Peyer's patch (tissue), 4 donors: ENCODE measurements around the gene JAK1. TPM values are rescaled to one million over a fixed set of nuclear protein-coding genes. Genes with fewer than 3 reads are reported as not detected.
"Not testable (repeated sequence)": the region's sequence is repeated elsewhere in the genome, so short reads cannot be mapped to it uniquely, and the experiment has no call there.

Experiments
- DNase-seq, 3 donors: peaks; one replicate each; pipeline ENCODE4 v3.0.0-alpha.2; 2017 to 2019
- H3K27ac ChIP-seq, 4 donors: fragments of 200-600 bp; sonication (generic); one replicate each; pipeline ENCODE4 v1.5.1; 2016 to 2019
- H3K27me3 ChIP-seq, 2 donors: fragments of 200-600 bp; sonication (generic); one replicate each; pipeline ENCODE4 v1.5.1; 2019
- H3K36me3 ChIP-seq, 3 donors: fragments of 200-600 bp; sonication (generic); one replicate each; pipeline ENCODE4 v1.5.1; 2016 to 2019
- H3K4me1 ChIP-seq, 4 donors: fragments of 200-600 bp; sonication (generic); one replicate each; pipeline ENCODE4 v1.5.1; 2016 to 2019
- H3K4me3 ChIP-seq, 4 donors: fragments of 200-600 bp; sonication (generic); 1 replicate in 3 of 4; 2 replicates in 1 of 4; pipeline ENCODE4 v1.5.1; 2016 to 2019; ENCODE audit warnings: mild to moderate bottlenecking in 1 of 4
- H3K9me3 ChIP-seq, 4 donors: fragments of 200-600 bp; sonication (generic); one replicate each; pipeline ENCODE4 v1.5.1; 2016 to 2019; ENCODE audit warnings: mild to moderate bottlenecking in 1 of 4
- CTCF ChIP-seq, 6 experiments: fragments of 450-650 bp in 4 of 6; fragments of 200-600 bp in 2 of 6; sonication (generic) in 1 of 6; IDR thresholded peaks; one replicate each; pipeline ENCODE4 v1.5.1; 2017 to 2019; ENCODE audit warnings: antibody characterized with exemption in 6 of 6, mild to moderate bottlenecking in 3 of 6, moderate library complexity in 1 of 6
- POLR2A ChIP-seq, 2 donors: fragments of 450-650 bp; IDR thresholded peaks; one replicate each; pipeline ENCODE4 v1.5.1; 2017; ENCODE audit warnings: antibody characterized with exemption in 2 of 2, mild to moderate bottlenecking in 2 of 2, moderate library complexity in 2 of 2
- total RNA-seq, 4 donors: library from RNA; depleted of rRNA; stranded (reverse); fragments of >200 nt; gene quantifications; one replicate each; pipeline ENCODE4 v1.1.0, GENCODE V29; 2016

Gene JAK1
- total RNA-seq, 4 donors from 2014 or later: 116 to 251 (median 126) TPM

- Histone ChIP-seq H3K4me1 (peaks cover 0 to 7% (median 4%) of the 10 kb centered on the region in 4 donors), H3K27me3 (no peaks in the 10 kb centered on the region), H3K27ac (no peak overlapping the region), H3K36me3 (no peaks in the 10 kb centered on the region), H3K9me3 (no peaks in the 10 kb centered on the region), H3K4me3 (no peak overlapping the region)
- DNase-seq: no peak
- TF ChIP-seq CTCF (IDR thresholded peaks at IDR 0.05) (no peak), POLR2A (IDR thresholded peaks at IDR 0.05) (no peak)
These were observed 40.5 kb upstream of the JAK1 start for GRCh38 chr1:65006806-65007205.

GRCh38 chr1:65003316-65003664, 36.9 kb upstream of the JAK1 start:
- TF ChIP-seq CTCF (IDR thresholded peaks at IDR 0.05) (no peak), POLR2A (IDR thresholded peaks at IDR 0.05) (no peak)
- DNase-seq: no peak
- H3K4me3 ChIP-seq: peak overlapping the region; percentile 50 to 65 (median 58)

GRCh38 chr1:65002508-65003315, 36.4 kb upstream of the JAK1 start:
- Histone ChIP-seq H3K27me3 (no peaks in the 10 kb centered on the region), H3K4me3 (peak overlapping the region; percentile 50 to 65 (median 58)), H3K27ac (peak overlapping the region; percentile 64 to 88 (median 80)), H3K9me3 (no peaks in the 10 kb centered on the region), H3K36me3 (no peaks in the 10 kb centered on the region), H3K4me1 (peaks cover 0 to 8% (median 7%) of the 10 kb centered on the region in 4 donors)
- TF ChIP-seq POLR2A (IDR thresholded peaks at IDR 0.05): no peak
- TF ChIP-seq CTCF (IDR thresholded peaks at IDR 0.05): no peak
- DNase-seq: peak; percentile 56 to 84 (median 77)

More at GRCh38 chr1:65003316-65003664, 36.9 kb upstream of the JAK1 start:
- H3K36me3 ChIP-seq: no peaks in the 10 kb centered on the region
- peak overlapping the region; percentile 61 to 88 (median 70) for H3K27ac ChIP-seq
- H3K27me3 ChIP-seq: no peaks in the 10 kb centered on the region
- peaks cover 0 to 8% (median 7%) of the 10 kb centered on the region in 4 donors for H3K4me1 ChIP-seq
- no peaks in the 10 kb centered on the region for H3K9me3 ChIP-seq

- H3K4me3 ChIP-seq: peak overlapping the region; percentile 50 to 65 (median 58)
- H3K27ac ChIP-seq: peak overlapping the region; percentile 64 to 88 (median 80)
- H3K27me3 ChIP-seq: no peaks in the 10 kb centered on the region
- H3K4me1 ChIP-seq: peaks cover 0 to 8% (median 7%) of the 10 kb centered on the region in 4 donors
- no peaks in the 10 kb centered on the region for H3K9me3 ChIP-seq
- peak in 1 of 3 donors; percentile 47 for DNase-seq
- TF ChIP-seq POLR2A (IDR thresholded peaks at IDR 0.05) (no peak), CTCF (IDR thresholded peaks at IDR 0.05) (no peak)
- H3K36me3 ChIP-seq: no peaks in the 10 kb centered on the region
These were observed 35.8 kb upstream of the JAK1 start for GRCh38 chr1:65002156-65002507.

- DNase-seq: peak; percentile 57 to 85 (median 77)
- peaks cover 0 to 8% (median 7%) of the 10 kb centered on the region in 4 donors for H3K4me1 ChIP-seq
- no peaks in the 10 kb centered on the region for H3K27me3 ChIP-seq
- H3K36me3 ChIP-seq: no peaks in the 10 kb centered on the region
- TF ChIP-seq POLR2A (IDR thresholded peaks at IDR 0.05) (no peak), CTCF (IDR thresholded peaks at IDR 0.05) (no peak)
- H3K9me3 ChIP-seq: no peaks in the 10 kb centered on the region
- H3K27ac ChIP-seq: peak overlapping the region; percentile 58 to 88 (median 74)
- H3K4me3 ChIP-seq: peak overlapping the region in 2 of 4 donors; percentile 8
These were observed 35.0 kb upstream of the JAK1 start for GRCh38 chr1:65001231-65001792.

GRCh38 chr1:64998425-64998948, 32.1 kb upstream of the JAK1 start:
- H3K9me3 ChIP-seq, H3K27ac ChIP-seq, H3K4me1 ChIP-seq, H3K4me3 ChIP-seq, DNase-seq, H3K27me3 ChIP-seq, H3K36me3 ChIP-seq: not testable (repeated sequence)
